Ovary (tissue), 9 donors: ENCODE results near the gene TPH1. TPM values are rescaled to one million over a fixed set of nuclear protein-coding genes. Genes with fewer than 3 reads are reported as not detected.

Experiments
- DNase-seq, 5 donors: peaks; one replicate each; pipeline ENCODE4 v3.0.0-alpha.2; 2019 to 2020
- H3K27ac ChIP-seq, 2 donors: fragments of 200-600 bp; one replicate each; pipeline versions ENCODE4 v1.5.1 to v1.8.0; 2019 to 2022
- H3K27me3 ChIP-seq: fragments of 200-600 bp; one replicate; pipeline ENCODE4 v1.8.0; 2022
- H3K36me3 ChIP-seq: fragments of 200-600 bp; sonication (generic); one replicate; pipeline ENCODE4 v1.5.1; 2019
- H3K4me1 ChIP-seq: one replicate; pipeline ENCODE4 v1.8.1; 2013; ENCODE audit warnings: mild to moderate bottlenecking, moderate library complexity; ENCODE audit not compliant: insufficient read depth
- H3K4me3 ChIP-seq: fragments of 200-600 bp; sonication (generic); one replicate; pipeline ENCODE4 v1.5.1; 2017
- H3K9me3 ChIP-seq, 2 donors: fragments of 200-600 bp in 1 of 2; sonication (generic) in 1 of 2; one replicate each; pipeline versions ENCODE4 v1.5.1 to v1.8.1; 2013 to 2019; ENCODE audit warnings: mild to moderate bottlenecking in 1 of 2, moderate library complexity in 1 of 2
- CTCF ChIP-seq, 3 donors: fragments of 450-650 bp in 2 of 3; fragments of 200-600 bp in 1 of 3; IDR thresholded peaks; one replicate each; pipeline versions ENCODE4 v1.5.1 to v1.8.0; 2016 to 2022; ENCODE audit warnings: antibody characterized with exemption in 3 of 3, mild to moderate bottlenecking in 1 of 3
- EP300 ChIP-seq: sonication (generic); formaldehyde crosslinking; IDR thresholded peaks from one replicate; pipeline ENCODE4 v1.6.1; 2017; ENCODE audit warnings: antibody characterized with exemption
- POLR2A ChIP-seq: fragments of 450-650 bp; IDR thresholded peaks from one replicate; pipeline ENCODE4 v1.6.1; 2017; ENCODE audit warnings: antibody characterized with exemption, mild to moderate bottlenecking, moderate library complexity
- WGBS, 3 donors: extraction: QIAGEN DNeasy Blood & Tissue Kit in 1 of 3; methylation state at CpG; one replicate each; pipeline versions ENCODE4 v1.1.5 to v1.1.7; 2013 to 2017; 5-methylcytosine and 5-hydroxymethylcytosine counted together
- intact Hi-C, 4 donors: fragments of 100-400 bp; cut with DNase I; formaldehyde crosslinking; loops; one replicate each; pipeline versions ENCODE4 v1.11.0 to v1.15.1; 2022 to 2023
- polyA plus RNA-seq, 2 donors: library from polyadenylated mRNA; stranded (reverse); fragments of 200-250 nt in 1 of 2; fragments of 350-450 nt in 1 of 2; fragmentation: Illumina TruSeq in 1 of 2; extraction: RNeasy Lipid Tissue Mini Kit (QIAGEN cat#74804) in 1 of 2; gene quantifications; one replicate each; pipeline ENCODE4 v1.2.3, GENCODE V29; 2013 to 2014
- total RNA-seq, 7 donors: library from RNA; depleted of rRNA in 2 of 7; stranded (reverse); fragments of >200 nt in 2 of 7; fragmentation: NEBNext Ultra II Directional in 3 of 7; extraction: Animal tissue kit (Norgen Biotek cat#: 25700) in 3 of 7; gene quantifications; one replicate each; pipeline versions ENCODE4 v1.1.0 to v1.2.4, GENCODE V29; 2016 to 2023
- donor health status: DM: no; HTN: no; CAD: no; lungs with moderate emphysema.
- donor health status: DM: no; HTN: no; CAD: no.
- donor health status: Bipolar disorder and iron deficiency.
- donor health status: DM: yes; HTN: yes; CAD: no.
- donor health status: DM: no; HTN: no; CAD: no.
- donor health status: DM: yes; HTN: yes; CAD: no.

Gene TPH1
- total and polyA plus RNA-seq, 9 donors, result 0.28 to 1.6 (median 0.57) TPM

- Histone ChIP-seq H3K4me3 (no peak overlapping the region), H3K27ac (no peak overlapping the region), H3K36me3 (no peaks in the 10 kb centered on the region), H3K4me1 (no peaks in the 10 kb centered on the region), H3K27me3 (no peaks in the 10 kb centered on the region), H3K9me3 (no peaks in the 10 kb centered on the region)
- DNase-seq, result no peak
- 30 to 94% (median 86%) methylated on average over 1 of the region's 1 CpG for WGBS, 3 donors
- no peak for TF ChIP-seq EP300
- no peak for TF ChIP-seq CTCF (IDR thresholded peaks at IDR 0.05)
- intact Hi-C loops, result no loop called here
Measured at GRCh38 chr11:18056561-18057181, 10.6 kb upstream of the TPH1 start.

- no peaks in the 10 kb centered on the region for H3K27me3 ChIP-seq
- no peak overlapping the region for H3K4me3 ChIP-seq
- no peaks in the 10 kb centered on the region for H3K36me3 ChIP-seq
- no peak for DNase-seq
- H3K27ac ChIP-seq, result no peak overlapping the region
- no peaks in the 10 kb centered on the region for H3K4me1 ChIP-seq
- no peaks in the 10 kb centered on the region for H3K9me3 ChIP-seq
- no peak for TF ChIP-seq POLR2A
- no peak for TF ChIP-seq EP300
- TF ChIP-seq CTCF (IDR thresholded peaks at IDR 0.05), result no peak
- WGBS, 3 donors, result 84 to 87% (median 86%) methylated on average over 10 of the region's 10 CpGs
- intact Hi-C loops, result no loop called here
Measured at GRCh38 chr11:18054511-18055103, 8.5 kb upstream of the TPH1 start.

- no peaks in the 10 kb centered on the region for H3K36me3 ChIP-seq
- WGBS, 3 donors, result 67 to 80% (median 75%) methylated on average over 2 of the region's 2 CpGs
- peaks cover 5% of the 10 kb centered on the region for H3K4me1 ChIP-seq
- H3K27me3 ChIP-seq, result no peaks in the 10 kb centered on the region
- no peaks in the 10 kb centered on the region for H3K9me3 ChIP-seq
- no peak overlapping the region for H3K27ac ChIP-seq
- no peak for DNase-seq
- no peak overlapping the region for H3K4me3 ChIP-seq
- TF ChIP-seq POLR2A (no peak), CTCF (IDR thresholded peaks at IDR 0.05) (no peak), EP300 (no peak)
- intact Hi-C loops, result no loop called here
Measured at GRCh38 chr11:18050848-18051247, 4.8 kb upstream of the TPH1 start.

GRCh38 chr11:18036456-18036855, 9.6 kb downstream of the TPH1 start:
- Histone ChIP-seq H3K27ac (no peak overlapping the region), H3K27me3 (no peaks in the 10 kb centered on the region), H3K4me3 (no peak overlapping the region), H3K36me3 (no peaks in the 10 kb centered on the region), H3K4me1 (no peaks in the 10 kb centered on the region), H3K9me3 (no peaks in the 10 kb centered on the region)
- TF ChIP-seq POLR2A (no peak), CTCF (IDR thresholded peaks at IDR 0.05) (no peak), EP300 (no peak)
- intact Hi-C loops, result no loop called here
- DNase-seq, result no peak
